ENCODE measurements around the gene SRXN1.

- TF ChIP-seq EZH2 (optimal IDR thresholded peaks at IDR 0.05; ENCODE audit: low read depth, low read length) = no peak
- no peak for TF ChIP-seq EZH2phosphoT487 (IDR thresholded peaks at IDR 0.05; ENCODE audit: low read length)
Observed at GRCh38 chr20:623704-624103, 29.3 kb downstream of the SRXN1 start.

Data from MM.1S (cell line).